Panc1 (cell line): ENCODE results near the gene RHEB. TPM values are rescaled to one million over a fixed set of nuclear protein-coding genes. Genes with fewer than 3 reads are reported as not detected.

ENCODE experiments used
- ATAC-seq: fragments of 200-7000 bp; cut with Tn5 transposase; 2 replicates; pipeline ENCODE4 v1.9.1; 2020; ENCODE audit warnings: mild to moderate bottlenecking, moderate library complexity
- BruUV-seq: library from RNA; stranded (reverse); fragments of 400-500 nt; replicated peaks from 2 replicates; lab custom pipeline; 2021; lab: Mats Ljungman, UMichigan
- CTCF ChIA-PET: fragments of 300-600 bp; sonication (Branson Sonifier 250); formaldehyde crosslinking; loops from one replicate; lab custom pipeline; 2022; ENCODE audit warnings: antibody characterized with exemption; lab: Charles Lee
- POLR2A ChIA-PET: fragments of 300-600 bp; sonication (Branson Sonifier 250); formaldehyde crosslinking; loops from one replicate; lab custom pipeline; 2022; ENCODE audit warnings: antibody characterized with exemption; lab: Charles Lee
- DNase-seq: peaks from one replicate; pipeline ENCODE4 v3.0.0-alpha.2; 2010; ENCODE audit warnings: low read depth, low spot score
- H3K27ac ChIP-seq: 2 replicates; pipeline ENCODE4 v1.5.1; 2011; ENCODE audit warnings: mild to moderate bottlenecking, low read length, inconsistent platforms
- H3K27me3 ChIP-seq: fragments of 200-500 bp; sonication (Bioruptor generic); 2 replicates; pipeline ENCODE4 v1.6.0; 2014; ENCODE audit warnings: low read length, inconsistent platforms; ENCODE audit not compliant: control insufficient read depth, insufficient read depth
- H3K36me3 ChIP-seq: fragments of 200-500 bp; sonication (Bioruptor generic); 2 replicates; pipeline ENCODE4 v1.5.1; 2014; ENCODE audit warnings: inconsistent platforms, mild to moderate bottlenecking, low read length, moderate library complexity; ENCODE audit not compliant: control insufficient read depth, insufficient read depth
- H3K4me1 ChIP-seq: 2 replicates; pipeline ENCODE4 v1.5.1; 2011; ENCODE audit warnings: inconsistent platforms, mild to moderate bottlenecking, low read length, moderate library complexity; ENCODE audit not compliant: control insufficient read depth, insufficient read depth
- H3K4me3 ChIP-seq, 2 experiments: 2 replicates each; pipeline ENCODE4 v1.5.1; 2011 to 2012; ENCODE audit warnings: low read depth in 2 of 2, low read length in 2 of 2, mild to moderate bottlenecking in 2 of 2, inconsistent platforms in 1 of 2, moderate library complexity in 1 of 2
- H3K9me3 ChIP-seq: fragments of 200-500 bp; sonication (Bioruptor generic); 2 replicates; pipeline ENCODE4 v1.5.1; 2014; ENCODE audit warnings: low read depth, mild to moderate bottlenecking, inconsistent platforms, low read length, moderate library complexity; ENCODE audit not compliant: control insufficient read depth, insufficient read depth
- POLR2AphosphoS5 ChIP-seq: IDR thresholded peaks from 2 replicates; pipeline ENCODE4 v1.6.1; 2012; ENCODE audit warnings: mild to moderate bottlenecking, low read depth, low read length, moderate library complexity
- SIN3A ChIP-seq: IDR thresholded peaks from 2 replicates; pipeline ENCODE4 v1.6.1; 2012; ENCODE audit warnings: low read depth, mild to moderate bottlenecking, low read length, moderate library complexity, borderline replicate concordance; ENCODE audit not compliant: insufficient read depth
- TCF7L2 ChIP-seq: IDR thresholded peaks from 2 replicates; pipeline ENCODE4 v1.6.1; 2011; ENCODE audit warnings: mild to moderate bottlenecking, low read depth, low read length, inconsistent platforms
- in situ Hi-C: cut with HindIII; loops from 2 replicates; pipeline ENCODE4 v1.10.0; 2016; ENCODE audit warnings: low sequenced_read_pairs, low pct_unique_long_range_greater_than_20kb
- intact Hi-C: fragments of 100-400 bp; cut with micrococcal nuclease; formaldehyde crosslinking; loops from one replicate; pipeline ENCODE4 v1.10.0; 2022; ENCODE audit not compliant: unreplicated experiment
- total RNA-seq: library from RNA; stranded (reverse); gene quantifications from one replicate; pipeline ENCODE4 v1.2.1, GENCODE V29; 2021; ENCODE audit not compliant: unreplicated experiment
- TF ChIP-seq, protein P1 (sequence below), 2 experiments: IDR thresholded peaks; 2 replicates each; pipeline ENCODE4 v1.6.1; 2011 to 2012; ENCODE audit warnings: low read depth in 2 of 2, control low read depth in 1 of 2, low read length in 1 of 2, mild to moderate bottlenecking in 1 of 2, moderate library complexity in 1 of 2; ENCODE audit not compliant: insufficient read depth in 1 of 2
- TF ChIP-seq, protein P2 (sequence below): fragments of 450-650 bp; IDR thresholded peaks from 2 replicates; pipeline ENCODE4 v1.5.1; 2017; ENCODE audit warnings: mild to moderate bottlenecking

RHEB gene
- total RNA-seq, 1 experiment from 2014 or later: 259 TPM

DNA sequence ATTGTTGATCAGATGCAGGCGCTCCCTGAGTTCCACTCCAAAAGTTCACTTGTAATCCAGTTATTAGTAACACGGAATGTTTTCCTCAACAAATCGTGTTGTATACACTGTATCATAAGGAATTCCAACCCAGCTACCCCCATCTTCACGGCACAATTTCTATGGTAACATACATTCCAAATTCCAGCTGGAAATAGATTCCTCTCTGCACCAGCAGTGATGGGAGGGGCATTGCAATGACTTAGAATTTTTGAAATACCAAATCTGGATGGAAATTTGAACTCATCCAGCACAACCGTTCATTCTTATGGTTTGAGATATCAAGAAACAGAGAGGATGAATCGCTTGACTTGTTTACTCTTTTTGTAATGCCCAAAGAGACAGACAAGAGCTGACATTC, 38.9 kb upstream of the RHEB start:
- BruUV-seq: no TSS peak
- CTCF ChIA-PET: no interaction called here
- Histone ChIP-seq H3K27me3 (no peaks in the 10 kb centered on the region), H3K36me3 (peaks cover 33% of the 10 kb centered on the region), H3K27ac (no peak overlapping the region), H3K4me1 (no peaks in the 10 kb centered on the region), H3K4me3 (no peak overlapping the region), H3K9me3 (no peaks in the 10 kb centered on the region)
- ATAC-seq: no peak
- POLR2A ChIA-PET: no interaction called here
- intact Hi-C loops: no loop called here
- no peak for DNase-seq
- in situ Hi-C loops: no loop called here
- TF ChIP-seq POLR2AphosphoS5 (no peak), TCF7L2 (no peak), SIN3A (no peak)
- TF ChIP-seq, protein P1, sequence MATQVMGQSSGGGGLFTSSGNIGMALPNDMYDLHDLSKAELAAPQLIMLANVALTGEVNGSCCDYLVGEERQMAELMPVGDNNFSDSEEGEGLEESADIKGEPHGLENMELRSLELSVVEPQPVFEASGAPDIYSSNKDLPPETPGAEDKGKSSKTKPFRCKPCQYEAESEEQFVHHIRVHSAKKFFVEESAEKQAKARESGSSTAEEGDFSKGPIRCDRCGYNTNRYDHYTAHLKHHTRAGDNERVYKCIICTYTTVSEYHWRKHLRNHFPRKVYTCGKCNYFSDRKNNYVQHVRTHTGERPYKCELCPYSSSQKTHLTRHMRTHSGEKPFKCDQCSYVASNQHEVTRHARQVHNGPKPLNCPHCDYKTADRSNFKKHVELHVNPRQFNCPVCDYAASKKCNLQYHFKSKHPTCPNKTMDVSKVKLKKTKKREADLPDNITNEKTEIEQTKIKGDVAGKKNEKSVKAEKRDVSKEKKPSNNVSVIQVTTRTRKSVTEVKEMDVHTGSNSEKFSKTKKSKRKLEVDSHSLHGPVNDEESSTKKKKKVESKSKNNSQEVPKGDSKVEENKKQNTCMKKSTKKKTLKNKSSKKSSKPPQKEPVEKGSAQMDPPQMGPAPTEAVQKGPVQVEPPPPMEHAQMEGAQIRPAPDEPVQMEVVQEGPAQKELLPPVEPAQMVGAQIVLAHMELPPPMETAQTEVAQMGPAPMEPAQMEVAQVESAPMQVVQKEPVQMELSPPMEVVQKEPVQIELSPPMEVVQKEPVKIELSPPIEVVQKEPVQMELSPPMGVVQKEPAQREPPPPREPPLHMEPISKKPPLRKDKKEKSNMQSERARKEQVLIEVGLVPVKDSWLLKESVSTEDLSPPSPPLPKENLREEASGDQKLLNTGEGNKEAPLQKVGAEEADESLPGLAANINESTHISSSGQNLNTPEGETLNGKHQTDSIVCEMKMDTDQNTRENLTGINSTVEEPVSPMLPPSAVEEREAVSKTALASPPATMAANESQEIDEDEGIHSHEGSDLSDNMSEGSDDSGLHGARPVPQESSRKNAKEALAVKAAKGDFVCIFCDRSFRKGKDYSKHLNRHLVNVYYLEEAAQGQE (IDR thresholded peaks at IDR 0.05; ENCODE audit: insufficient read depth in 1 of 2, low read depth in 2 of 2, low read length in 1 of 2): no peak
- TF ChIP-seq, protein P2, sequence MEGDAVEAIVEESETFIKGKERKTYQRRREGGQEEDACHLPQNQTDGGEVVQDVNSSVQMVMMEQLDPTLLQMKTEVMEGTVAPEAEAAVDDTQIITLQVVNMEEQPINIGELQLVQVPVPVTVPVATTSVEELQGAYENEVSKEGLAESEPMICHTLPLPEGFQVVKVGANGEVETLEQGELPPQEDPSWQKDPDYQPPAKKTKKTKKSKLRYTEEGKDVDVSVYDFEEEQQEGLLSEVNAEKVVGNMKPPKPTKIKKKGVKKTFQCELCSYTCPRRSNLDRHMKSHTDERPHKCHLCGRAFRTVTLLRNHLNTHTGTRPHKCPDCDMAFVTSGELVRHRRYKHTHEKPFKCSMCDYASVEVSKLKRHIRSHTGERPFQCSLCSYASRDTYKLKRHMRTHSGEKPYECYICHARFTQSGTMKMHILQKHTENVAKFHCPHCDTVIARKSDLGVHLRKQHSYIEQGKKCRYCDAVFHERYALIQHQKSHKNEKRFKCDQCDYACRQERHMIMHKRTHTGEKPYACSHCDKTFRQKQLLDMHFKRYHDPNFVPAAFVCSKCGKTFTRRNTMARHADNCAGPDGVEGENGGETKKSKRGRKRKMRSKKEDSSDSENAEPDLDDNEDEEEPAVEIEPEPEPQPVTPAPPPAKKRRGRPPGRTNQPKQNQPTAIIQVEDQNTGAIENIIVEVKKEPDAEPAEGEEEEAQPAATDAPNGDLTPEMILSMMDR: no peak

DNA sequence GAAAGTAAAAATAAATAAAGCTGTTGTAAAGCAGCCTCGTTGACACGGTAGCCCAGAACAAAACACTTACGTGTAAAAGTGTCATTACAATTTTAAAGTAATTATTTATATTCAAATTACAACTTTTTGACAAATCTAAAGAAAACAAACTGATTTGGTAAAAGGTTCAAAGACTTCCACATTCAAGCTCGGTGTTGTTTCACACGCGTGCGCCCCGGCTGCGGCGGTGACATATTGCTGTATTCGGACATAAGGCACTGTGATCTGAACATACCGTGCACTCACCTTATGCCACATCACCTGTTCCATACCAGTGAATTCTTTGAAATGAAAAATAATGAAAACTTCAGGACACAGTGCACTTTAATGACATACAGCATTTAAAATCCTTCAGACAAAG, 36.9 kb upstream of the RHEB start:
- intact Hi-C loops: no loop called here
- CTCF ChIA-PET: no interaction called here
- H3K4me1 ChIP-seq: 0 out of 2 replicates have a peak, but pooled peaks cover 9% of the 10 kb centered on the region
- H3K27ac ChIP-seq: no peak overlapping the region
- TF ChIP-seq, protein P2: no peak
- no peak for TF ChIP-seq SIN3A
- TF ChIP-seq, protein P1 (IDR thresholded peaks at IDR 0.05; ENCODE audit: insufficient read depth in 1 of 2, low read depth in 2 of 2, low read length in 1 of 2): no peak
- TF ChIP-seq TCF7L2: no peak
- no peak for TF ChIP-seq POLR2AphosphoS5
- DNase-seq (no peak), ATAC-seq (no peak)
- H3K4me3 ChIP-seq: no peak overlapping the region
- no peaks in the 10 kb centered on the region for H3K9me3 ChIP-seq
- peaks cover 26% of the 10 kb centered on the region for H3K36me3 ChIP-seq
- in situ Hi-C loops: no loop called here
- POLR2A ChIA-PET: no interaction called here
- TSS peak; percentile 73 for BruUV-seq
- H3K27me3 ChIP-seq: no peaks in the 10 kb centered on the region
